Measurements from ENCODE around the gene KLHL9. TPM values are rescaled to one million over a fixed set of nuclear protein-coding genes. Genes with fewer than 3 reads are reported as not detected.

The KLHL9 gene
- total RNA-seq, 1 experiment from 2014 or later: 18.2 TPM

DNA sequence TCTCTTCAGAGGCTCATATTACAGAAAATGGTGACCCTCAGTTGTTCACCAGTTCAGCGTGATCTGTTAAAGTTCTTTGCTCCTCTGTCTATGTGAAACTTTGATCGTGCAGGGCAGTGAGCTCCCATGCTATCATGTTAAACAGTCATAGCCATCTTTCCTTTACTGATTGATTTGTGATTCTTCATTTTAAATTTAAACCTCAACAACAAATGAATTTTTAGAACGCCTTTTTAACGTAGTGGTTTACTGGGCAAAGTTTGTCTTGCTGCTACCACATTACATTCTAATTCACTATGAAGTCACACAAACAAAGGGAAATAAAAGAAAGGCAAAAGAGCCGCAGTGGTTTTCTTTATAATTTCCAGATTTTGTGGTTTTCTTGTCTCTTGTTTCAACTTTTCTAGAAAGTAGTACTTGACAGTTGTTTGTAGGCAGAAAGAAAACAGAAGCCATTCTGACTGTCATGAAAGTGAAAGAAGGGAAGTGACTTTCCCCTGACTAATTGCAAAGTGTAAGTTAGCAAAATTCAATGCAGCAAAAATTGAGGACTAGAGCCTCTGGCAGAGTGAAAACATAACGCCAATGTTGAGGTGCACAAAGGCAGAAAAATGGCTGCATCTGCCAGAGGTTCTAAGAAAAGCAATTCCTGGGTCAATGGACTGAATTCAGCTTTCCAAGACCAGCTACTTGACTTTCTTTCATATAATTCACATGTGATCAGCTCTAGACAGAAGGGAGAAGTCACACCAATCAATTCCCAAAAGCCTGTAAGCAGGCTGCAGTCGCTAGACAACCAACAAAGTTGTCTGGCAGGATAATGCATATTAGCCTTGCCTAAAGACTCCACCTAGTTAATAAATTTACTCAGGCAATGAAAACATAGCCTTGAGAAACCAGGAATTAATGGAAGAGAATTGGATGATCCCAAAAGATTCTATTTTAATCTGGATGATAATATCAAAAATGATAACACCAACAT lies 22.6 kb upstream of the KLHL9 start:
- no peak overlapping the region for H2AFZ ChIP-seq (ENCODE audit: low read length)
- no peaks in the 10 kb centered on the region for H3K9me3 ChIP-seq (ENCODE audit: control insufficient read depth, low read depth, low read length)
- no peaks in the 10 kb centered on the region for H4K20me1 ChIP-seq (ENCODE audit: control insufficient read depth, insufficient read depth, insufficient read length)
- no peaks in the 10 kb centered on the region for H3K79me1 ChIP-seq (ENCODE audit: insufficient read depth, low read depth, low read length, poor library complexity, severe bottlenecking)
- H2BK20ac ChIP-seq (ENCODE audit: low read depth, low read length, poor library complexity, severe bottlenecking): no peak overlapping the region
- no peak overlapping the region for H3K27ac Mint-ChIP-seq
- H3K4me1 ChIP-seq (ENCODE audit: insufficient read depth, low read length): no peaks in the 10 kb centered on the region
- H3K9me3 Mint-ChIP-seq: peaks cover 4 to 7% of the 10 kb centered on the region in 2 experiments; a peak in 4 of 5 replicates
- no peak overlapping the region for H2BK15ac ChIP-seq (ENCODE audit: low read depth, low read length)
- no peak overlapping the region for H4K5ac ChIP-seq (ENCODE audit: insufficient read length, low read depth, low read length)
- H4K8ac ChIP-seq (replicated peaks; ENCODE audit: insufficient read length, low read depth, low read length): no peak overlapping the region
- H3K27ac ChIP-seq (ENCODE audit: insufficient read length, low read depth, low read length): no peak overlapping the region
- H2BK5ac ChIP-seq (ENCODE audit: insufficient read length, low read length): no peak overlapping the region
- no peak overlapping the region for H3K18ac ChIP-seq (ENCODE audit: insufficient read length, low read depth, low read length)
- TF ChIP-seq, protein P1, sequence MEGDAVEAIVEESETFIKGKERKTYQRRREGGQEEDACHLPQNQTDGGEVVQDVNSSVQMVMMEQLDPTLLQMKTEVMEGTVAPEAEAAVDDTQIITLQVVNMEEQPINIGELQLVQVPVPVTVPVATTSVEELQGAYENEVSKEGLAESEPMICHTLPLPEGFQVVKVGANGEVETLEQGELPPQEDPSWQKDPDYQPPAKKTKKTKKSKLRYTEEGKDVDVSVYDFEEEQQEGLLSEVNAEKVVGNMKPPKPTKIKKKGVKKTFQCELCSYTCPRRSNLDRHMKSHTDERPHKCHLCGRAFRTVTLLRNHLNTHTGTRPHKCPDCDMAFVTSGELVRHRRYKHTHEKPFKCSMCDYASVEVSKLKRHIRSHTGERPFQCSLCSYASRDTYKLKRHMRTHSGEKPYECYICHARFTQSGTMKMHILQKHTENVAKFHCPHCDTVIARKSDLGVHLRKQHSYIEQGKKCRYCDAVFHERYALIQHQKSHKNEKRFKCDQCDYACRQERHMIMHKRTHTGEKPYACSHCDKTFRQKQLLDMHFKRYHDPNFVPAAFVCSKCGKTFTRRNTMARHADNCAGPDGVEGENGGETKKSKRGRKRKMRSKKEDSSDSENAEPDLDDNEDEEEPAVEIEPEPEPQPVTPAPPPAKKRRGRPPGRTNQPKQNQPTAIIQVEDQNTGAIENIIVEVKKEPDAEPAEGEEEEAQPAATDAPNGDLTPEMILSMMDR (conservative IDR thresholded peaks at IDR 0.05): no peak
- no peak overlapping the region for H2BK12ac ChIP-seq (ENCODE audit: insufficient read length, low read depth, low read length)
- no CpG with 5 or more reads among the region's 7 CpGs for WGBS (ENCODE audit: extremely low coverage, insufficient read length, low lambda C conversion rate)
- no peaks in the 10 kb centered on the region for H3K4me1 Mint-ChIP-seq
- H3K23me2 ChIP-seq (ENCODE audit: insufficient read length, low read depth, low read length, poor library complexity, severe bottlenecking): no peaks in the 10 kb centered on the region
- no peaks in the 10 kb centered on the region for H3K79me2 ChIP-seq (ENCODE audit: insufficient read depth, low read length)
- no peak overlapping the region for H2BK120ac ChIP-seq (ENCODE audit: low read depth, low read length, poor library complexity, severe bottlenecking)
- H4K91ac ChIP-seq (ENCODE audit: insufficient read length, low read depth, low read length): no peak overlapping the region
- H3T11ph ChIP-seq (ENCODE audit: low read length): no peak overlapping the region
- no peak overlapping the region for H3K4ac ChIP-seq (ENCODE audit: low read depth, low read length)
- H3K14ac ChIP-seq (ENCODE audit: insufficient read depth, low read length): no peak overlapping the region
- no peak overlapping the region for H3K4me2 ChIP-seq (ENCODE audit: insufficient read depth, insufficient read length, low read length)
- H3K56ac ChIP-seq (ENCODE audit: insufficient read length, low read depth, low read length): no peak overlapping the region
- H3K4me3 Mint-ChIP-seq: no peak overlapping the region
- H3K27me3 Mint-ChIP-seq (ENCODE audit: low read depth): peaks cover 4% of the 10 kb centered on the region; the same call in 1 of the 2 replicates
- H3K27me3 ChIP-seq (ENCODE audit: insufficient read depth, low read length): no peaks in the 10 kb centered on the region
- peaks cover 0 to 3% (median 0%) of the 10 kb centered on the region in 3 experiments; a peak in 2 of 7 replicates for H3K36me3 Mint-ChIP-seq (ENCODE audit: insufficient read depth in 1 of 3, low read depth in 3 of 3)
- H2AK5ac ChIP-seq (ENCODE audit: insufficient read length, low read length): no peak overlapping the region
- H3K23ac ChIP-seq (ENCODE audit: insufficient read length, low read depth, low read length): no peak overlapping the region
- no peak overlapping the region for H3K9ac ChIP-seq (ENCODE audit: extremely low read depth, insufficient read length, low read length)
- DNase-seq: no peak
